Measurements from ENCODE around the gene MCCC1.
"Not testable (repeated sequence)": the region's sequence is repeated elsewhere in the genome, so short reads cannot be mapped to it uniquely, and the experiment has no call there.

Gene MCCC1

GRCh38 chr3:183099026-183099837 lies at the start of gene MCCC1:
Gene MCCC1, minus strand, starts transcription at chr3:183099496. Its CDS starts 56 bp downstream, at chr3:183099440.
- peak within 1 kb of the TSS; percentile 66 to 94 (median 89) for H3K27ac ChIP-seq
- H3K4me3 ChIP-seq, result peak within 1 kb of the TSS; percentile 57 to 93 (median 84)

GRCh38 chr3:183148056-183148455 lies 48.8 kb upstream of the MCCC1 start:
- H3K4me3 ChIP-seq, result no peak overlapping the region
- H3K27ac ChIP-seq, result no peak overlapping the region

GRCh38 chr3:183144363-183144762 lies 45.1 kb upstream of the MCCC1 start:
- Histone ChIP-seq H3K27ac (no peak overlapping the region), H3K4me3 (no peak overlapping the region)

- Histone ChIP-seq H3K27ac (no peak overlapping the region), H3K4me3 (no peak overlapping the region)
Observed at GRCh38 chr3:183142199-183142598, 42.9 kb upstream of the MCCC1 start.

- H3K4me3 ChIP-seq, result no peak overlapping the region
- H3K27ac ChIP-seq, result no peak overlapping the region
Observed at GRCh38 chr3:183134844-183135243, 35.5 kb upstream of the MCCC1 start.

GRCh38 chr3:183132409-183132808 lies 33.1 kb upstream of the MCCC1 start:
- H3K27ac ChIP-seq, result no peak overlapping the region
- H3K4me3 ChIP-seq, result no peak overlapping the region

GRCh38 chr3:183131735-183132134 lies 32.4 kb upstream of the MCCC1 start:
- H3K4me3 ChIP-seq, result no peak overlapping the region
- no peak overlapping the region for H3K27ac ChIP-seq

GRCh38 chr3:183131186-183131725 lies 32.0 kb upstream of the MCCC1 start:
- Histone ChIP-seq H3K27ac (no peak overlapping the region), H3K4me3 (no peak overlapping the region)

- Histone ChIP-seq H3K27ac (no peak overlapping the region), H3K4me3 (no peak overlapping the region)
Observed at GRCh38 chr3:183129243-183129642, 29.9 kb upstream of the MCCC1 start.

GRCh38 chr3:183128709-183129108 lies 29.4 kb upstream of the MCCC1 start:
- no peak overlapping the region for H3K4me3 ChIP-seq
- no peak overlapping the region for H3K27ac ChIP-seq

- Histone ChIP-seq H3K27ac (no peak overlapping the region), H3K4me3 (no peak overlapping the region)
Observed at GRCh38 chr3:183123891-183124290, 24.6 kb upstream of the MCCC1 start.

- no peak overlapping the region for H3K4me3 ChIP-seq
- no peak overlapping the region for H3K27ac ChIP-seq
Observed at GRCh38 chr3:183122257-183122932, 23.1 kb upstream of the MCCC1 start.

- Histone ChIP-seq H3K27ac (no peak overlapping the region), H3K4me3 (no peak overlapping the region)
Observed at GRCh38 chr3:183120538-183121215, 21.4 kb upstream of the MCCC1 start.

- no peak overlapping the region for H3K4me3 ChIP-seq
- H3K27ac ChIP-seq, result no peak overlapping the region
Observed at GRCh38 chr3:183117056-183117455, 17.8 kb upstream of the MCCC1 start.

GRCh38 chr3:183116025-183116614 lies 16.8 kb upstream of the MCCC1 start:
- H3K4me3 ChIP-seq, result peak overlapping the region in 2 of 7 experiments; percentile 1 to 9
- no peak overlapping the region for H3K27ac ChIP-seq

GRCh38 chr3:183114384-183115178 lies 15.3 kb upstream of the MCCC1 start:
- H3K27ac ChIP-seq, result no peak overlapping the region
- H3K4me3 ChIP-seq, result no peak overlapping the region

GRCh38 chr3:183109847-183110246 lies 10.6 kb upstream of the MCCC1 start:
- H3K27ac ChIP-seq, H3K4me3 ChIP-seq: not testable (repeated sequence)

GRCh38 chr3:183108470-183108869 lies 9.2 kb upstream of the MCCC1 start:
- H3K27ac ChIP-seq, result no peak overlapping the region
- no peak overlapping the region for H3K4me3 ChIP-seq

- Histone ChIP-seq H3K27ac (no peak overlapping the region), H3K4me3 (no peak overlapping the region)
Observed at GRCh38 chr3:183108001-183108449, 8.7 kb upstream of the MCCC1 start.

Measured in skin epidermis (tissue), 12 donors.